Inflammatory macrophage treated with lipopolysaccharide for 1 hour (primary cell): Measurements from ENCODE around the gene LIMS2.

Source experiments
- DNase-seq, 2 donors: peaks; one replicate each; pipeline ENCODE4 v3.0.0-alpha.2; 2020 to 2022

LIMS2 gene

GRCh38 chr2:127631997-127632581 lies 43.2 kb downstream of the LIMS2 start:
- DNase-seq: no peak

GRCh38 chr2:127631541-127631996 lies 43.8 kb downstream of the LIMS2 start:
- DNase-seq: no peak

- no peak for DNase-seq
Observed at GRCh38 chr2:127630864-127631540, 44.3 kb downstream of the LIMS2 start.

GRCh38 chr2:127630096-127630863 lies 45.0 kb downstream of the LIMS2 start:
- DNase-seq: peak; percentile 5 to 13

GRCh38 chr2:127629637-127630036 lies 45.7 kb downstream of the LIMS2 start:
- DNase-seq: no peak

- DNase-seq: no peak
Observed at GRCh38 chr2:127628767-127629614, 46.3 kb downstream of the LIMS2 start.

- DNase-seq: no peak
Observed at GRCh38 chr2:127627740-127628571, 47.4 kb downstream of the LIMS2 start.

- no peak for DNase-seq
Observed at GRCh38 chr2:127626917-127627739, 48.2 kb downstream of the LIMS2 start.

GRCh38 chr2:127626175-127626574 lies 49.2 kb downstream of the LIMS2 start:
- DNase-seq: no peak

GRCh38 chr2:127625572-127625951 lies 49.8 kb downstream of the LIMS2 start:
- DNase-seq: no peak

GRCh38 chr2:127624756-127625571 lies 50.4 kb downstream of the LIMS2 start:
- no peak for DNase-seq

GRCh38 chr2:127624320-127624755 lies 51.0 kb downstream of the LIMS2 start:
- DNase-seq: no peak

- no peak for DNase-seq
Observed at GRCh38 chr2:127623388-127624319, 51.7 kb downstream of the LIMS2 start.

- no peak for DNase-seq
Observed at GRCh38 chr2:127622561-127623387, 52.6 kb downstream of the LIMS2 start.

GRCh38 chr2:127621981-127622431 lies 53.3 kb downstream of the LIMS2 start:
- DNase-seq: no peak

- peak; percentile 9 to 17 for DNase-seq
Observed at GRCh38 chr2:127620866-127621265, 54.5 kb downstream of the LIMS2 start.

- DNase-seq: no peak
Observed at GRCh38 chr2:127619877-127620705, 55.2 kb downstream of the LIMS2 start.
